K562 (cell line): ENCODE results near the gene CNIH1. TPM values are rescaled to one million over a fixed set of nuclear protein-coding genes. Genes with fewer than 3 reads are reported as not detected.

ENCODE experiments used
- BCL6 ChIP-seq: fragments of 250-450 bp; sonication (Bioruptor Pico); IDR thresholded peaks from 2 replicates; pipeline ENCODE4 v1.4.0; 2020
- HDGF ChIP-seq: fragments of 450-650 bp; IDR thresholded peaks from 2 replicates; pipeline ENCODE4 v1.6.1; 2016
- JUNB ChIP-seq: fragments of 450-650 bp; formaldehyde crosslinking; conservative IDR thresholded peaks from 2 replicates; pipeline ENCODE4 v1.4.0; 2020; ENCODE audit warnings: mild to moderate bottlenecking
- MGA ChIP-seq: fragments of 450-650 bp; IDR thresholded peaks from 2 replicates; pipeline ENCODE4 v1.6.1; 2016; ENCODE audit warnings: mild to moderate bottlenecking, moderate library complexity
- NR3C1 ChIP-seq: sonication (generic); formaldehyde crosslinking; IDR thresholded peaks from 2 replicates; pipeline ENCODE4 v1.8.1; 2022; ENCODE audit warnings: missing genetic modification reagents
- REST ChIP-seq, 2 experiments: fragments of 450-650 bp; formaldehyde crosslinking in 1 of 2; IDR thresholded peaks; 2 replicates each; pipeline versions ENCODE4 v1.4.0 to v1.6.1; 2014 to 2020; ENCODE audit warnings: mild to moderate bottlenecking in 2 of 2, borderline replicate concordance in 1 of 2, low read depth in 1 of 2
- SRF ChIP-seq, 2 experiments: fragments of 250-450, 450-650 bp in 1 of 2; sonication (Bioruptor Pico) in 1 of 2; sonication (generic) in 1 of 2; formaldehyde crosslinking; IDR thresholded peaks; 2 replicates each; pipeline versions ENCODE4 v1.5.0 to v1.5.1; 2020 to 2022; ENCODE audit warnings: mild to moderate bottlenecking in 1 of 2, missing genetic modification reagents in 1 of 2
- polyA plus RNA-seq, 8 experiments: library from polyadenylated mRNA; depleted of rRNA in 4 of 8; stranded (reverse) in 5 of 8; unstranded in 3 of 8; fragments of >200 nt; fragmentation: Nextera tagmentation in 2 of 8; fragmentation: Illumina TruSeq in 1 of 8; extraction: Ambion mirVana in 2 of 8; extraction: Trizol in 1 of 8; gene quantifications; 2 replicates each; pipeline versions ENCODE4 v1.2.1 to v1.2.3, GENCODE V29; 2011 to 2014; ENCODE audit warnings: inconsistent platforms in 1 of 8, missing spikeins in 1 of 8
- total RNA-seq, 7 experiments: library from RNA; depleted of rRNA in 6 of 7; stranded (reverse); fragments of >200 nt in 6 of 7; fragmentation: Illumina TruSeq in 2 of 7; extraction: Trizol in 2 of 7; gene quantifications; 2 replicates each; pipeline versions ENCODE4 v1.2.1 to v1.2.3, GENCODE V29; 2011 to 2021; ENCODE audit warnings: low replicate concordance in 1 of 7

Gene CNIH1
- total and polyA plus RNA-seq, 9 of the 15 experiments (the other 6 are each of a cell fraction or from before 2014, with no cell fraction given): 13.9 to 283 (median 77.3) TPM

GRCh38 chr14:54396493-54397335 is 44.5 kb downstream of the CNIH1 start, which contains the start of gene CDKN3 (continued):
- peak in 1 of 2 experiments; percentile 53; a peak in 2 of 4 replicates for TF ChIP-seq SRF (CRISPR knock-in tag; IDR thresholded peaks at IDR 0.05)
- TF ChIP-seq HDGF: no peak
- TF ChIP-seq REST (IDR thresholded peaks at IDR 0.05; ENCODE audit: borderline replicate concordance): no peak
- TF ChIP-seq REST (CRISPR knock-in tag; IDR thresholded peaks at IDR 0.05; ENCODE audit: low read depth): no peak
- no peak for TF ChIP-seq BCL6 (CRISPR knock-in tag)
- TF ChIP-seq MGA: peak; percentile 81
- TF ChIP-seq JUNB (CRISPR knock-in tag): no peak
- TF ChIP-seq NR3C1: no peak
